ENCODE data around the gene ACP4. TPM values are rescaled to one million over a fixed set of nuclear protein-coding genes. Genes with fewer than 3 reads are reported as not detected.

The ACP4 gene
- total RNA-seq, 1 experiment from 2014 or later, result not detected

DNA sequence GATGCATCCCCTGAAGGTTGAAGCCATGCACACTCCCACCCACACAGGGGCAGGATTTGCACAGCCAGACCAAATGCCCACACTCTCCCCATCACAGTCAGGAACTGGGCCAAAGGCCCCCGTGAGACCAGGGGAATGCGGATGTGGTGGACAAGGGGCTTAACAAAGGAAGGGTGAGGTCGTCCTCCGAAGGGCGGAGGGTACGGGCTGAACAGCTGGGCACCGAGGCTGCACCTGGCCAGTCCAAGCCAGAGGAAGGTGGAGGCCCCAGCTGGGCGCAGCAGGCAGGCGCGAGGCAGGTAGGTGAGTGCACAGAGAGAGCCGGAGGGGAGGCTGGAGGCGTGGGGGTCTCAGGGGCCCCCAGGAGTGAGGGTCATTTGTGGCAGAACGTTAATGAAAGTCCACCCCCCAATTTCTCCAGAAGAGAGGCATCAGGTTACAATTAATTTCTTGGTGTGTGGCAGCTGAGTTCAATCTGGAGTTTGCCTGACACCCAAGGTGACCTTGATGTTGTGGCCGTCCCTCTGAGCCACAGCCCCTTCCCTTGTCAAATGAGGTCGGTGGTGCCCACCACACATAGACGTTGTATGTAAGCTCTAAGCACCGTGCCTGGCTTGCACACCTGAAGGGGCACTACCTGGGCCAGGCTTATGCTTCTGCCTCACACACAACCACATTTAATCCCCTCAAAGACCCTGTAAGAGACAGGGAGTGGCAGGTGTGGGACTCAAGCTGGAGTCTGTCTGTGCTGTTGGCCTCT is 40.2 kb downstream of the ACP4 start:
- DNase-seq (ENCODE audit: low read depth, low spot score), result no peak
- in situ Hi-C loops (cut with HindIII; ENCODE audit: low pct_unique_long_range_greater_than_20kb, low sequenced_read_pairs), result no loop called here

DNA sequence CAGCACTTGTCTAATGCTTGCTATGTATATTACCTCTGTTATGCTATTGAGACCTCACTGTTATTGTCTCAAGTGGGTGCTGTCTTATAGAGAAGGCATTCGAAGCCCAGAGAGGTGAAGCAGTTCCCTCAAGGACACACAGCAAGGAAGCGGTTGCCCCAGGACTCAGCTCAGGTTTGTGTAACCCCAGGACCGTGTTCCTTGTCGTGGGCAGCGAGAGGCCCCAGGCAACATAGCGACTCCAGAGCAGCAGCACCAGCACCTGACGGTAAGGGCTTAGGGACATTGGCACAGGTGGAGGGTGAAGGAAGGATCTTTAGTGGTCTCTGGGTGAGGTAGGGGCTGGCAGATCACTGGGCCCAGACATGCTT is 40.8 kb downstream of the ACP4 start:
- in situ Hi-C loops (cut with HindIII; ENCODE audit: low pct_unique_long_range_greater_than_20kb, low sequenced_read_pairs), result no loop called here
- DNase-seq (ENCODE audit: low read depth, low spot score), result no peak

DNA sequence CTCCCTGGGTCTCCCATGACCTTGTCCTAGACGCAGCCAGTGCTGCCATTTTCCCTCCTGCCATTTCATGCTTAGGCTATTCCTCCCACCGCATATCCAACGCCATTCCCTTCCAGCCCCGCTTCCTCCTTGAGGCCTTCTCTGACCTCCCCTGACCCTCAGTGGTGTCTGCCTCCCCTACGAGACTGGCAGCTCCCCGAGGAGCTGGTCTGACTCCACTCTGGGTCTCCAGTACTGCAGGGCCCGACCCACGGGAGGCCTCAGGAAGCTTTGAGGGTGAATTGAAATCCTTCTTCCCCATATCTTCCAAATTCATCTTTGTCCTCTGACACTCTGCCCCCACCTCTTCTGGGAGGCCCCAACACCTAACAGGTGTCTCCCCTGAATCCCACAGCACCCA is 42.5 kb downstream of the ACP4 start:
- DNase-seq (ENCODE audit: low read depth, low spot score), result no peak
- in situ Hi-C loops (cut with HindIII; ENCODE audit: low pct_unique_long_range_greater_than_20kb, low sequenced_read_pairs), result no loop called here

DNA sequence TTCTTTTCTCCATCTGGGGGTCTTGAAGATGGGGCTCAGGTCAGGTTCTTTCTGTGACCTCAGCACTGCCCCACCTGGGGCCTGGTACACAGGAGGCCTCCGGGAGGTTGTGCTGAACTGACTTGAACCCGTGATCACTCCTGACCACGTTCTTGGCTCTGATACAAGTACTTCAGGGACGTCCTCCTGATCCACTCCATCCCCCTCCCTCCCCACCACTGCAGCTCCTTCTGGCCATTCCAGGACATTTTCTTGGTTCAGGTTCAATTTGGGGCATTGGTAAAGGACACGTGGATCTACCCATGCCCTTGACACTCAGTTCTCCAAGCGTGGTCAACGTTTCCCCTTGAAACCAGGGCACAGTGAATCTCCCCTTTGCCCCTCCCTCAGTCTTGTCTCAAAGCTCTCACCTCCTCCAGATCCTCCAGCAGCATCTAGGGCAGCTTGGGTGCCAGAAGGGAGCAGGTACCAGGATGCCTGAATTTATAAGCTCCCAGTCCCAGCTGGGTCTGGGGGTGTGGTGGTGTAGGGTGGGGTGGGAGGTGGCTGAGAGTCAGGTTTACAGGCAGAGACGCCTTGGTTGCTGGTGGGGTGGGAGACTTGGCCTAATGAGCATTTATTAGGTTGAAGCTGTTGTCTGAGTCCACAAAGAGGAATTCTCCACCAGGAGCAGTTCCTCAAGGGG is 43.0 kb downstream of the ACP4 start, which contains the start of gene KLK15:
Gene KLK15 (minus strand): TSS at position 458 of the 685 bp plus-strand sequence. CDS start 2,082 bp downstream, outside the sequence.
- DNase-seq (ENCODE audit: low read depth, low spot score), result no peak
- in situ Hi-C loops (cut with HindIII; ENCODE audit: low pct_unique_long_range_greater_than_20kb, low sequenced_read_pairs), result no loop called here

DNA sequence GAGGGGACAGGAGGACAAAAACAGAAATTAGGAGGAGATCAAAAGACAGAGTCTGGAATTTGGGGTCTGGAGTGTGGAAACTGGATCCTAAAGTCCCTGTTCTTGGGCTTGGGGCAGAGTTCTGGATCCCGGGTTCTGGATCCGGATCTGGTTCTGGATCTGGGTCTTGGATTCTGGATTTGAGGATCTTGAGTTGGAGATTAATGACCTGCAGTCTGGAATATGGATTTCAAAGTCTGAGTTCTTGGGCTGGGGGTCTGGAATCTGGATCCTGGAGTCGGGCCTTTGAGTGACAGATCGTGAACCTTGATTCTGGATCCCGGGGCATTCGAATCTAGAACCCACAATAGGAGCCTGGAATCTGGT is 43.6 kb downstream of the ACP4 start:
- in situ Hi-C loops (cut with HindIII; ENCODE audit: low pct_unique_long_range_greater_than_20kb, low sequenced_read_pairs), result no loop called here
- no peak for DNase-seq (ENCODE audit: low read depth, low spot score)

DNA sequence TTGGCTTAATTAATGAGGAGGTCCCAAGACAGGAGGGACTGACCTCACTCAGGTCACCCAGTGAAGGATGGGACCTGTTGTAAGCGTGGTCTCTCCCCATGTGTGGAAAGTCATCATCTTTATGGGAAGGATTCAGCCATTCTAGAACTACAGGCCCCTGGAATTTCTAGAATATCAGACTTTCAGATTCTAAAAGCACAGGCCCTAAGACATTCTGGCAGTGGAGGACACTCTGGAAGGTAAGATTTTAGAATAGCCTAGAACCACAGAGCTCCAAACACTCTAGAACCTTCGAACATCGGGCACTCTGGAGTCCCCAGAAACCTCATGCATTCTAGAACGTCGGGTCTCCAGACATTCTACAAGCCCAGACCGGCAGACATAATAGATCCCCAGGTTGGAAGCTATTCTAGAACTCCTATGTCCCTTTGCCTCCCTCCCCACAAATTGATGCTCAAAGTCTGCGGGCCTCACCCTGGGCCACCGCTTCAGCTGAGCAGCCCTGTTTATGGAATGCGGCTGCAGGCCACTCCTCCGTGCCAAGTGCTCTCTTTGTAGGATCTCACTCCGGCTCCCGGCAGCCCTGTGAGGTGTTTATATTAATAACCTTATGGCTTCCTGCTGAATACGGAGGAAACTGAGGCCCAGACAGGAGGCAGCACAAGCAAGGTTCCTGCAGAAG is 45.0 kb downstream of the ACP4 start:
- DNase-seq (ENCODE audit: low read depth, low spot score), result no peak
- in situ Hi-C loops (cut with HindIII; ENCODE audit: low pct_unique_long_range_greater_than_20kb, low sequenced_read_pairs), result no loop called here

DNA sequence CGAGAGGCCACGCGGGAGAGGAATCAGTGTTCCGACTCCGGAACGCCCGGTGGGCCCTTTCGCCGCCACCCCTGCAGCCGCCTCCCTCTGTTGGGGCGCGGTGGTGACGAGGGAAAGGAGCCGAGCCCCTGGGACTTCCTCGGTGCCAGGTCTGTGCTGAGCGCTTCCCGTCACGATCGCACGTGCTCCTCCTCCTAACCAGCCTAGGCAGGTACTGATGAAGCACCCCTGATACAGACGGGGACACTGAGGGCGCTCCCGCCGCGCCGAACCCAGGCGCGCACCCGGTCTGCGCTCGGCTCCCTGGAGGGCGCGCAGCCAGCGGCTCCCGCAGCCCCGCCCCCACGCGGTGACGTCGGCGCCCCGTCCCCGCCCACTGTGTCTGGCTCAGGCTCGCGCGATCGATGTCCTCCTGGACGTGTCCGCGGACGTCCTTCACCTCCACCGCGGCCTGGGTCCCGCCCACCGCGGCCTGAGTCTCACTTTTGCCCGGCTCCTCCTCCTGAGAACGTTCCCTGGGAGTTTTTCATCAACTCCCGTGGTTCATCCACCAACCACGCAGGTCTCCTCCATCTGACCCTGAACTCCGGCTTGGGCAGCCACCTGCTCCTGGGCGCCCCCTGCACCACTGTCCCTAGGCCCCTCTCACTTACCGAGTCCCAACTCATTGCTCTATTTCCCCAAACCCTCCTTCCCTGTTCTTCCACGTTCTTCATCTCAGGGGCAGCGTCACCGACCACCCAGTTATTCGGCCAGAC is 45.7 kb downstream of the ACP4 start:
- in situ Hi-C loops (cut with HindIII; ENCODE audit: low pct_unique_long_range_greater_than_20kb, low sequenced_read_pairs), result no loop called here
- DNase-seq (ENCODE audit: low read depth, low spot score), result peak; percentile 61

DNA sequence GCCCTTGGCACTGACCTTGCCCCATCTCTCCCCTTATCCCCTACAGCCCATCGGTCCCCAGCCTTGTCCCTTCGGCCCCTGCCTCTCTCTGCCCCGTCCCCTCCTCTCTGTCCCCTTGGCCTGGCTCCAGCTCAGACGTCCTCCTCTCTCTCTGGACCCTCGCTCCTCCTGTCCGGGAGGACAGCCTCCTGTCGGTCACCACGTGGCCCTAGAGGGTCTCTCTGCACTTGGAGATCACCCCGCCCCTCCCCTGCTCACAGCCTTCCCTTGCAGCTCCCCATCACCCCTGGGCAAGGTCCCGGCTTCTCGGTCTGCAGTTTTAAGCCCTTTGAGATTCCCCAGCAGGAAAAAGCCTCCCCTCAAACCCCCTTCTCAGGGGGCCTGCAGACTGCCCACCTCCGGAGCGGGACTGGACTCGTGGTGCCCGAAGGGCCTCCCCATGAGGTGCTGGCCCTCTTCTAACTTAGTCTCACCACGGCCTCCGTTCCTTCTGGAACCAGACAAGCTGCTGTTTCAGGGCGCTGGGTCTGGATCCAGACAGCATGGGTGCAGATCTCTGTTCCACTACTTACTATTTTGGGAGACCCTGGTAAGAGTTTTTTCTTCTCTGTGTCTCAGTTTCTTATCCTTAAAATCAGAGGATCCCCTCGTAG is 46.5 kb downstream of the ACP4 start:
- in situ Hi-C loops (cut with HindIII; ENCODE audit: low pct_unique_long_range_greater_than_20kb, low sequenced_read_pairs), result no loop called here
- DNase-seq (ENCODE audit: low read depth, low spot score), result no peak

DNA sequence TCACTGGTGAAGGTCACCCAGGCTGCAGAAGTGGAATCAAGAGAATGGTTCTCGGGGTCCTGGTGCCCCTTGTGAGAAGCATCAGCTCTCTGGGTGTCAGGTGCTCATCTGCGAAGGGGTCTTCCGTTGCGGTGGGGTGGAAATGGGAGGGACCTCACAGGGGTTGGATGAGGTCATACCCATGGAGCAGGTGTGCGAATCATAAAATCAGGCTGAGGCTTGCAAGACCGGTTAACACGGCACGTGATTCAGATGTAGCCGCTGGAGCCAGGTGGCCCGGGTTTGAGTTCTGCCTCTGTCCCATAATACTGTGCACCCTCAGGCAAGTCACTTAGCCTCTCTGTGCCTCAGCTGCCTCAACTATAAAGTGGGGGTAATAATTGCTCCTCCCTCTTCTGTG is 47.1 kb downstream of the ACP4 start:
- DNase-seq (ENCODE audit: low read depth, low spot score), result no peak
- in situ Hi-C loops (cut with HindIII; ENCODE audit: low pct_unique_long_range_greater_than_20kb, low sequenced_read_pairs), result no loop called here

DNA sequence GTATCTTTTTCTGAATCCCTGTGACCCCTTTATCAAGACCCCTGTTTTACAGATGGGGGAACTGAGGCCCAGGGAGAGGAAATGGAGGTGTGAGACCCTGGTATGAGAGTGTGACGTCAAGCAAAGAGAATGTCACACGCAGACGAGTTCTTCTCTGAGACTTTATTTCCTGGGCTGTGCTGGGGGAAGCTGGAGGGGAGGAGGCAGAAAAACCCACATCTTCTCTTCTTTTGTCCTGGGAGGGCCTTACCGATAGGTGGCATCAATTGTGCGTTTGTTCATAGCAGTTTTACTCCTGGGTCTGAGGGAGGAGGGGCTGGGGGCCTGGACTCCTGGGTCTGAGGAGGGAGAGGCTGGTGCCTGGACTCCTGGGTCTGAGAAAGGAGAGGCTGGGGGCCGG is 48.0 kb downstream of the ACP4 start:
- in situ Hi-C loops (cut with HindIII; ENCODE audit: low pct_unique_long_range_greater_than_20kb, low sequenced_read_pairs), result no loop called here
- DNase-seq (ENCODE audit: low read depth, low spot score), result peak; percentile 43

DNA sequence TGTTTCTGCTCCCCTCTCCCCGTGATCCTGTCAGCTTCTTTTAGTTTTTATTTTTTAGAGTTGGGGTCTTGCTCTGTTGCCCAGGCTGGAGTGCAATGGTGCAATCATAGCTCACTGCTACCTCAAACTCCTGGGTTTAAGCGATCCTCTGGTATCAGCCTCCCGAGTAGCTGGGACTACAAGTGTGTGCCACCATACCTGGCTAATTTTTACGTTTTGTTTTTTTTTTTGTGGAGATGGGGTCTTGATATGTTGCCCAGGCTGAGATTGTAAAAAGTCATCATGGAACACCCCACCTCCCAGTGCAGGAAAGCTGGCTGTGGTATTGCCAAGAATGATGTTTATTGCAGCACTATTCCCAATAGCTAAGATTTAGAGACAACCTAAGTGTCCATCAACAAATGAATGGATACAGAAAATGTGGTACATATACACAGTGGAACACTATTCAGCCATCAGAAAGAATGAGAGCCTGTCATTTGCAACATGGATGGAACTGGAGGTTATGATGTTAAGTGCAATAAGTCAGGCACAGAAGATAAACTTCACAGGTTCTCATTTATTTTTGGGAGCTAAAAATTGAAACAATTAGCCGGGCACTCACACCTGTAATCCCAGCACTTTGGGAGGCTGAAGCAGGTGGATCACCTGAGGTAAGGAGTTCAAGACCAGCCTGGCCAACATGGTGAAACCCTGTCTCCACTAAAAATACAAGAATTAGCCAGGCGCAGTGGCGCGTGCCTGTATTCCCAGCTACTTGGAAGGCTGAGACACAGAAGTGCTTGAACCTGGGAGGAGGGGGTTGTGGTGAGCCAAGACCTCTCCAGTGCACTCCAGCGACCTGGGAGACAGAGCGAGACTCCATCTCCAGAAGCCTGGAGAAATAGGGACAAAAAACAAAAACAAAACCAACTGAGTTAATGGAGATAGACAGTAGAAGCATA is 49.8 kb downstream of the ACP4 start:
- in situ Hi-C loops (cut with HindIII; ENCODE audit: low pct_unique_long_range_greater_than_20kb, low sequenced_read_pairs), result no loop called here

DNA sequence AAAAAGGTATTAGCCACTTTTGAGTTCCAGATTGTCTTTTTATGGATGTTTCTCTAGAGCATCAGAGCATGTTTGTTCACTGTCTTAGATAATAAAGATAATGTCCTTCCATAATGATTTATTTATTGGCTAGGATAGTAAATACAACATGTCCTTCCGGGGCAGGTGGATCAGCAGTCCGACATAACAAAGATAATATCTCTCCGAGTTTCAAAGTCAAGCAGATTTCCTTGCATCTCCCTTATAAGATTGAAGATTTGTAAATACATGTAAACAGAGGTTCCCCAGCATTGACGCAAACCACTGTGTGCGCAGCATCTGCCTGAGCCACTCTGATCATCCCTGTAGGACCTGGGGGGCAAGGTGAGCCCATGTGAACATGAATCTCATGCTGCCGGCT is 51.9 kb downstream of the ACP4 start:
- in situ Hi-C loops (cut with HindIII; ENCODE audit: low pct_unique_long_range_greater_than_20kb, low sequenced_read_pairs), result no loop called here
- no peak for DNase-seq (ENCODE audit: low read depth, low spot score)

More for the DNA sequence above, 49.8 kb downstream of the ACP4 start:
- no peak for DNase-seq (ENCODE audit: low read depth, low spot score)

DNA sequence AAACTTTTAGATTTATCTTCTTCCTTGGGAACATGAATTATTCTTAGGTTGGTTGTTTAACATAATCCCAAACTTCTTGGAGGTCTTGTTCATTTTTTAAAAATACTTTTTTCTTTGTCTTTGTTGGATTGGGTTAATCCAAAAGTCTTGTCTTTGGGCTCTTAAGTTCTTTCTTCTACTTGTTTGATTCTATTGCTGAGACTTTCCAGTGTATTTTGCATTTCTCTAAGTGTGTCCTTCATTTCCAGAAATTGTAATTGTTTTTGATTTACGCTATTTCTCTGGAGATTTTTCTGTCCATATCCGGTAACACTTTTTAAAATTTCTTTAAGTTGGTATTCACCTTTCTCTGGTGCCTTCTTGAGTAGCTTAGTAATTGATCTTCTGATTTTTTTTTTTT is 53.0 kb downstream of the ACP4 start:
- in situ Hi-C loops (cut with HindIII; ENCODE audit: low pct_unique_long_range_greater_than_20kb, low sequenced_read_pairs), result no loop called here
- DNase-seq (ENCODE audit: low read depth, low spot score), result no peak

DNA sequence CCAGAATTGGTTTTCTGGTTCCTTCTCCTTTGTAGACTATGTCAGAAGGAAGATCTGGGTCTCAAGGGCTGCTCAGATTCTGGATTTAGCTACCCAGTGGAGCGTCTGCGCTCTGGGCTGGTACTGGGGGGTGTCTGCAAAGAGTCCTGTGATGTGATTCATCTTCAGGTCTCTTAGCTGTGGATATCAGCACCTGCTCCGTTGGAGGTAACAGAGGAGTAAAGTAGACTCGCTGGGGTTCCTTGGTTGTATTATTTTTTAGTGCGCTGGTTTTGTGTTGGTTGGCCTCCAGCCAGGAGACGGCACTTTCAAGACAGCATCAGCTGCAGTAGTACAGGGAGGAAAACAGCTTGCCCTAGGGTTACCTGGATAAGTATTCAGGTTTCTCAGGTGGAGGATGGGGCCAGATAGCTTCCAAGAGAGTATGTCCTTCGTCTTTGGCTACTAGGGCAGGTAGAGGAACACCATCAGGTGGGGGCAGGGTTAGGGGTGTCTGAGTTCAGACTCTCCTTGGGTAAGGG is 53.5 kb downstream of the ACP4 start:
- in situ Hi-C loops (cut with HindIII; ENCODE audit: low pct_unique_long_range_greater_than_20kb, low sequenced_read_pairs), result no loop called here
- DNase-seq (ENCODE audit: low read depth, low spot score), result no peak

DNA sequence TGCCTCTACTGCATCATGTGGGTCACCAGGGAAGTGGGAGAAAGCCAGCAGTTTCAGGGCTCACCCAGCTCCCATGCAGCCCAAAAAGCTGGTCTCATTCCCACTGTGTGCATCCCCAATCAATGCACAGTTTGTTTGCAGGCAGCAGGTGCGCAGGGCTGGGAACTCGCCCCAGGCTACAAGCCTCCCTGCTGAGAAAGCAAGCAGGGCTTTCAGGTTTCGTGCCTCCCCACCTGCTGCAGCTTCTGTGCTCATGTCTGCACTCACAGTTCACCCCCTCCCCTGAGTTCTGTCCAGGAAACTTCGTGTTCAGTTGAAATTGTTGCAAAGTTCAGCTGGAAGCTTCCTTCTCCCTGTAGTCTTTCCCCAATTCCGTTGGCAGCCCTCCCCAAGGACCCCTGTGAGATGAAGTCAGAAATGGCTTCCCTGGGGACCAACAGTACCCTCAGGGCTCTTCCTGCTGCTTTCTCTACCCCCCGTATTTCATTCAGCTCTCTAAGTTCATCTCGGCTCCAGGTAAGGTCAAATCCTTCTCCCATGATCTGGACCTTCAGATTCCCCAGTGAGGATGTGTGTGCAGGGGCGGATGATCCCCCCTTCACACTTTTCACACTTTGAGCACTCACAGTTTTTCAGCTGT is 54.2 kb downstream of the ACP4 start:
- in situ Hi-C loops (cut with HindIII; ENCODE audit: low pct_unique_long_range_greater_than_20kb, low sequenced_read_pairs), result no loop called here
- DNase-seq (ENCODE audit: low read depth, low spot score), result no peak

Data from SK-MEL-5 (cell line).